NB4 (cell line): ENCODE data around the gene ENGASE.

Experiments used
- POLR2A ChIP-seq: IDR thresholded peaks from 2 replicates; pipeline ENCODE4 v1.6.1; 2011; ENCODE audit warnings: mild to moderate bottlenecking; ENCODE audit not compliant: insufficient read length; ENCODE audit errors: extremely low read depth
- TF ChIP-seq, protein P1 (sequence below): IDR thresholded peaks from one replicate; pipeline ENCODE4 v1.5.1; 2012; ENCODE audit warnings: low read depth, low read length
- TF ChIP-seq, protein P2 (sequence below): IDR thresholded peaks from 2 replicates; pipeline ENCODE4 v1.6.1; 2011; ENCODE audit warnings: low read depth, low read length

GRCh38 chr17:79041723-79042420 is 32.8 kb upstream of the ENGASE start:
- TF ChIP-seq, protein P1, sequence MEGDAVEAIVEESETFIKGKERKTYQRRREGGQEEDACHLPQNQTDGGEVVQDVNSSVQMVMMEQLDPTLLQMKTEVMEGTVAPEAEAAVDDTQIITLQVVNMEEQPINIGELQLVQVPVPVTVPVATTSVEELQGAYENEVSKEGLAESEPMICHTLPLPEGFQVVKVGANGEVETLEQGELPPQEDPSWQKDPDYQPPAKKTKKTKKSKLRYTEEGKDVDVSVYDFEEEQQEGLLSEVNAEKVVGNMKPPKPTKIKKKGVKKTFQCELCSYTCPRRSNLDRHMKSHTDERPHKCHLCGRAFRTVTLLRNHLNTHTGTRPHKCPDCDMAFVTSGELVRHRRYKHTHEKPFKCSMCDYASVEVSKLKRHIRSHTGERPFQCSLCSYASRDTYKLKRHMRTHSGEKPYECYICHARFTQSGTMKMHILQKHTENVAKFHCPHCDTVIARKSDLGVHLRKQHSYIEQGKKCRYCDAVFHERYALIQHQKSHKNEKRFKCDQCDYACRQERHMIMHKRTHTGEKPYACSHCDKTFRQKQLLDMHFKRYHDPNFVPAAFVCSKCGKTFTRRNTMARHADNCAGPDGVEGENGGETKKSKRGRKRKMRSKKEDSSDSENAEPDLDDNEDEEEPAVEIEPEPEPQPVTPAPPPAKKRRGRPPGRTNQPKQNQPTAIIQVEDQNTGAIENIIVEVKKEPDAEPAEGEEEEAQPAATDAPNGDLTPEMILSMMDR, result no peak
- TF ChIP-seq POLR2A, result no peak
- TF ChIP-seq, protein P2, sequence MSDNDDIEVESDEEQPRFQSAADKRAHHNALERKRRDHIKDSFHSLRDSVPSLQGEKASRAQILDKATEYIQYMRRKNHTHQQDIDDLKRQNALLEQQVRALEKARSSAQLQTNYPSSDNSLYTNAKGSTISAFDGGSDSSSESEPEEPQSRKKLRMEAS, result no peak
